Fibroblast of skin of abdomen (primary cell): ENCODE results near the gene TBC1D30.

Experiments used
- DNase-seq: peaks from one replicate; pipeline ENCODE4 v3.0.0-alpha.2; 2013

Gene TBC1D30

GRCh38 chr12:64912516-64913255 lies 88.2 kb downstream of the TBC1D30 start:
- DNase-seq = peak; percentile 57

GRCh38 chr12:64915242-64915641 lies 90.8 kb downstream of the TBC1D30 start:
- no peak for DNase-seq

DNA sequence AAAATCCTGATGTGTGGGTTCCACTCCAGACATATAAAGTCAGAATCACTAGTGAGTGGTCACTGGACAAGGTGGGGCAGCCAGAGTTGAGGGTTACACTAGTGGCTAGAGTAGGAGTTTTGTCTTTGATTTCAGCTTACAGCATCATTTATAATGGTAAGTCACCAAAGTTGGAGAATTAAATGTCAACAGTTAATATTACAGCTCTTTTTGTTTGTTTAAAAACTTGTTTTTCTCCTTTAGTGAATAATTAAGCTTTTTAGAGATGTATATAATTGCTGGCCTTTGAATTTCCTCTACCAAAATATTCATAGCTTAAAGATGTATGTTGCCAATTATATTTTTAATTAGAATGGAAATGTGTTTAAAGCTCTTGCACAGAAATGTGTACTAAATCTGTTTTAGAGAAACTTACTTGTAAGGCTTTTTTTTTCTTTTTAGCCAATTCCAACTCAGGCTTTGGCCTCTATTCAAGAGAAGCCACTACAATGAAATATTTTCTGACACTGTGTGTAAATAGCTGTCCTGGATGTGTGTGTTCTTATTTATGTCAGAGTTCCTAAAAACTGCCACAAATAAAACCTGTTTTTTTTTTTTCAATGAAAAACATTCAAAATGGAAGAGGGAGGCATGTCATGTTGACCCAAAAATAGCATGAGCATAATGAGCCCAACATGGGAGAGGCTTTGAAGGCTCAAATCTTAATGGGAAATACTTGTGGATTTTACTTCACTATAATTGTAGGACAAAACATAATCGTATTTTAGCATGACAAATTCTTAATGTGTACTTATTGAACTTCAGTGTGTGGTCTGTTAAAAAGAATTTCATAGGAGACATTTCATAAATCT lies 92.2 kb downstream of the TBC1D30 start:
- DNase-seq = no peak

DNA sequence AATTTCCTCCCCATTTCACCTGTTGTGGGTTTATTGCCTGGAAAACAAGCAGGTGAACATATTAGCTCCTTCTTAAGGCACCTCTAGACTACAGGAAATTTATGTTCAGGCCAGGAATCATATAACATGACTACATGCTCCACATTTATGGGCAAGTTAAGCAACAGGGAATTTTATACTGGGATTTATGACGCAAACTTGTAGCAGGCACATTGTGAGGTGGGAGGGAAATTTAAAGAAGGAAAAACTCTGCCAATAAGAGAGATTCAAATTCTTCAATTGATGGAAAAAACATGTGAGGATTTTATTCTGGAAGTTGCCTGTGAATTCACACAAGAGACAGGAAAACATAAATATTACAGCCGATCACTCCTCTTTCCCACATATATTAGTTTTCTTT lies 93.9 kb downstream of the TBC1D30 start:
- no peak for DNase-seq

GRCh38 chr12:64918801-64919200 lies 94.4 kb downstream of the TBC1D30 start:
- no peak for DNase-seq

GRCh38 chr12:64922853-64923252 lies 98.4 kb downstream of the TBC1D30 start:
- no peak for DNase-seq

DNA sequence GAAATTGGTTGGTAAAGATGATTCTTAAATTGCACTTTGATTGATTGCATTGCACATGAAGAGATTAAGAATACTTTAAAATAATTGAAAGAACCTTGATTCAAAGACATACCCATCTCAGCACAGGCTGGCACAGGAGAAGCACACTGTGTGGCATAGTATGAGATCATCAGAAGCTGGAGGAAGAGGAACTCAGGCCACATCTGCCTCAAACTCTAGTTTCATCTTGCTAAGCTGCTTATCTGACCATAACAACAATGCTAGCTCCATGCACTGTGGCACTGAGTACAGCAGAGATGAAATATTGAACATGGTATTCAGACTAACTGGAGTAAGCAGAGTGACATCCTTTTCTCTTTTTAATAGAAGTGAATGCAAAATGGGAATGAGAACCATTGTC lies 99.1 kb downstream of the TBC1D30 start:
- no peak for DNase-seq
